Measurements from ENCODE around the gene DNAH5.

The DNAH5 gene

DNA sequence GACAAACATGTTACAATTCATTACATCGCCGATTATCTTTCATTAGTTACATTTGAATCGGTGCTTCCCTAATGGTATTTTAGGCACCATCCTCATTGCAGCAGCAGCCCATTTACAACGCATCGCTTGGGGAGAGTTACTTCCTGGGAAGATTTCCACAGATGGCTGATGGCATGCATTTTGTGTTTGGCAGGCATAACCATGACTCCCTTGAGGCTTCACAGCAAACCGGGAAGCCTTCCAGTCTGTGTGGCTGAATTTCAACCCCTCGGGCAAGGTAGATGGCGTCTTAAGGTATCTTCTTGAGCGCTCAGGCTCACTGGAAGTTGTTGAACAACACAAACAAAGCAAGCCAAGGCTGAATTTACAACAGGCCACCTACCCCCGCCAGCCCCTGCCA is 1.6 kb upstream of the DNAH5 start:
- in situ Hi-C loops (cut with MboI; ENCODE audit: low sequenced_read_pairs), result no loop called here

DNA sequence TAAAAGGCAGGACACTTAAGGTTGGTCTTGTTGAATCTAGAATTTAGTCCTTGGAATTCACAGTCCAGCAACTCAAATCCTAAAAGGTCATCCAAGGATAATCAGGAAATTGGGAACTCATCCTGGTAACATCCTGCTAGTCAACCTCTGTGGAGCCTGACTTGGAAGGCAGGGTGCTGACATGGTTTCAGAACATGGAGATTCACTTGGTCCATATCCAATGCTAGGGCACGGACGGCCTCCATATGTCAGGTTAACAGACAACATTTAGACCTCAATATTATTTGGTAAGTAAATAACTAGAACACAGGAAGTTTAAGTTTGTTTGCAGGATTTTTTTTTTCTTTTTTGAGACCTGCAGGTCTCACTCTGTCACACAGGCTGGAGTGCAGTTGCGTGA is 783 bp upstream of the DNAH5 start:
- in situ Hi-C loops (cut with MboI; ENCODE audit: low sequenced_read_pairs), result no loop called here

DNA sequence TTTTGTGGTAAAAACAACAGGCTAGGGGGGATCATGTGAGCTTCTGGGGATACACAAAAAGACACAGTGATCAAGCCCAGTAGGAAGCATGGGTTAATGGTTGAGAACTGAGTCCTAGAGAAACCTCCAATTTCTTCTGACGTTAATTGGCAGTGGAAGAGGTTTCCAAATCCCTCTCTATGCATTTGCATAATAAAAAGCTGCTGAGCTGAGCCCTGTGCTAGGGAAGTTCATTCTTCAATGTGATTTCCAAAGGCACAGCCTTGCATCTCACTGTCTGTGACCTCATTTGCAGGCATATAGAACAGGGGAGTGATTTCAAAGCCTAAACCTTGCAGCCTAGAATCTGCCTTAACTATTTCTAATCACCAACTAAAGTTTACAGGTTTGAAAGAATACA is 812 bp downstream of the DNAH5 start:
- in situ Hi-C loops (cut with MboI; ENCODE audit: low sequenced_read_pairs), result no loop called here

DNA sequence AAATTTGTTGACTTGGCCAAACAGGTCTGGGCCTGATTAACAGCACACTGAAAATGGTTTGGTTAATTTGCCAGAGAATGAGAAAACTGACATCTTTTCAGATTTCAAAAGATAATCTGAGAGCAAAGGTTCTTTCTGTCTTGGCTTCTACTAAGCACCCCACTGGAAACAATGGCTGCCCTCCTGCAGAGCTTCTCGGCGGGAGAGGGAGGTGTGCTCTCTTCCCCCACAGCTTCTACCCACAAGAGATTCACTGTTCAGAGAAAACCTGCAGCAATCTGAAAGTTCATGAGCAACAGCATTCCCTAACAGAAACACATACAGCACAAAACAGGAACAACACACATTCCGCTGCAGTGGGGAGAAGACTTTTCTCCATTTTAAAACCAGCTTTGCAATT is 3.0 kb downstream of the DNAH5 start:
- in situ Hi-C loops (cut with MboI; ENCODE audit: low sequenced_read_pairs), result no loop called here

DNA sequence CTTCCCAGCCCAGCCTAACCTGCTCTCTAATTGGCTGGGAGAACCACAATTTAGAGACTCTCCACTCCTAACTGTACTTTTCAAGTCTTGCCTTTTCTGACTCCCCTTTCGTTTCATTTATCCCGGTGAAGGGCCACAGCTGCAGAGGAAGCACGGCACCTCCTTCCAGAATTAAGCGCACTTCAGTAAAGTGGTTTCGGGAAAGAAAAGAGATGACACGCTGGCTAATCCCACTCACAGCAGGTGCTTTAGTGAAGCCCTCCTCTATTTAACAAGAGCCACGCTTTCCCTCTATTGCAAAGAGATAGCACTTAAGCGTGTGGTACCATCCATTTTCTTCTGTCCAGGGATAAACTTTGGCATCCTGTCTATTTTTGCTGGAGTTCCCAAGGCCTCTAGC is 4.8 kb downstream of the DNAH5 start:
- in situ Hi-C loops (cut with MboI; ENCODE audit: low sequenced_read_pairs), result no loop called here

DNA sequence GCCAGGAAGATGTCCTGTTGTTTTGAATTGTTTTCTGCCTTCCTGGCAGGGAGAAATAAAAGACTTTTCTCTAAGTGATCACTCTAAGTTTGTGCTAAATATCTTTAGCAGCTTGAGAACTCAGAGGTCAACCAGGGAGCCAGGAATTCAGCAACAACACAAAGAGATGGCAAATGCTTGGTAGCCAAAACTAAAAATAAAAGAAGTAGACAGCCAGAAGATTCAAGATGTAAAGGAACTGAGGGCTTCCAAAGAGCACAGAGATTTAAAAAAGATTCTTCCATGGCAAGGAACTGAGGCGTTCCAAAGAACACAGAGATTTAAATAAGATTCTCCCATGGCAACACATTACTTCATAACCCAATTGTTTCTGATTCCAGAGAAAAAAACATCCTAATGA is 9.6 kb downstream of the DNAH5 start:
- in situ Hi-C loops (cut with MboI; ENCODE audit: low sequenced_read_pairs), result no loop called here

DNA sequence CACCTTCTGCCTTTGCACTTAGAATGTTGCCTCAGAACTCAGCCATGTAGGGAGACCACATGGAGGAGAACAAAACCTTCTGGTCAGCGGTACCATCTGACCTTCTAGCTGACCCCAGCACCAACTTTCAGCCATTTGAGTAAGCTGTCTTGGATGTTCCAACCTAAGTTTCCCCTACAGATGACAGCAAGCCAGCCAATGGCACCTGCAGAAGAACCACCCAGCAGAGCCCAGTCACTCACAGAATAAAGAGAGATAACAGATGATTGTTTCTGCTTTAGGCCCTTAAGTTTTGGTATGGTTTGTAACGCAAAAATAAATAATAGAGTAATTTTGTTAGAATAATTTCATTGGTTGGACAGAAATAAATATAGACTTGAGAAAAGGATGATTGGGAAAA is 10.4 kb downstream of the DNAH5 start:
- in situ Hi-C loops (cut with MboI; ENCODE audit: low sequenced_read_pairs), result no loop called here

DNA sequence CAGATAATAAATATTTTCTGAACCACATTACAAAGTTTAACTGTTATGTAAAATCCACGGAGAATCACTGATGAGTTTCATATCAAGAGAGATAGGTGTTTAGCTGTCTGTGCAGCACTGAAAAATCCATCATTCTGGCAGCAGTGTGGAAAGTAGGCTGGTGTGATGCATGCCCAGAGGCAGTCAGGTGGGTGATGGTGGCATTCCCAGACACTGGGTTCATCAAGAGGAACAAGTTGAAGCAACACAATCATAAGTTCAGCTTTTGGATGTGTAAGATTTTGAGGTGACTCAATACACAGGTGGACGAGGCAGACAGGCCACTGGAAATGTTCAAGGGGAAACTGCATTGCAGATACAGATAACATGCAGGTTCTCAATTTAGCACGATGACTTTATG is 11.9 kb downstream of the DNAH5 start:
- in situ Hi-C loops (cut with MboI; ENCODE audit: low sequenced_read_pairs), result no loop called here

DNA sequence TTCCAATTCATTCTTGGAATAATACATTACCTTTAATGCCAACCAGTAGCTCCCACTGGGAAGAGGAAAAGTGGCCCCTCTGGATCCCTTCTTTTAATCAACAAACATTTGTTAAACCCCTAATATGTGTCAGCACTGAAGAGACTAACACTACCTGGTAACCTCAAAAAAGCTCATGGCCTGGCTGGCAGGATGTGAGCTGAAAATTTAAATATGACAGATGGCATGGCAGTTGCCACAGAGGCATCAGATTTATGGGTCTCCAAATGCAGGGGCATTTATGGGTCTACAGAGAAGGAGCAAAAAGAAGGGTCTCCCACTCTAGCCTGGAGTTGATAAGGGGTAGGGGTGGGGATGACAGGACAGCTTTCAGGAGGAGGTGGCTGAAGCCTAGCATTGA is 12.5 kb downstream of the DNAH5 start:
- in situ Hi-C loops (cut with MboI; ENCODE audit: low sequenced_read_pairs), result no loop called here

DNA sequence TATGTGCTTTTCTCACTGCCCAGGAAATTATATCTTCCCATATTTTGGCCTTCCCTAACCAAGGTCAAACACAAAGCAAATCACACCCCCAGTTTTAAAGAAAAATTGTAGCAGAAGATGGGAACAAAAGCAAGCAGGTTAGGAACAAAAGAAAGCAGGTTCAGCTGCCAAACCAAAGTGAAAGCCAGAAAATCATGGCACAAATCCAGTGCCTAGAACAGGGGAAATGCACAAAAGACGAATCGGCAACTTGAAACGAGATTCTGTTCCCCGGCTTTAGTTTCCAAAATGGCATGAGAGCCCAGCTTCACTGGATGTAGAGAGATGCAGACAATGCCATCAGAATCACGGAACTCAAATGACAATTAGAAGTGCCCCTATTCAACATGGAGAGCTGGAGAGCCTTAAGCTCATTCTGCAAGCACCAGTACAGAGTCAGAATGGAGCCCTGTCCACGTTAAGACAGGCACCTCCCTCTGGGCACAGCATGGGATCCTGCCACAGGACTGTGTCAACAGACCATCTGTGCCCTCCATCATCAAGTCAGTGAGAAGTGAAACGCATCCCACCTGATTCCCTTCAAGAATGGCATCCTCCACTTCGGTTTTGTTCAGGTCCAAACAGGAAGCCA is 13.8 kb downstream of the DNAH5 start:
- in situ Hi-C loops (cut with MboI; ENCODE audit: low sequenced_read_pairs), result no loop called here

DNA sequence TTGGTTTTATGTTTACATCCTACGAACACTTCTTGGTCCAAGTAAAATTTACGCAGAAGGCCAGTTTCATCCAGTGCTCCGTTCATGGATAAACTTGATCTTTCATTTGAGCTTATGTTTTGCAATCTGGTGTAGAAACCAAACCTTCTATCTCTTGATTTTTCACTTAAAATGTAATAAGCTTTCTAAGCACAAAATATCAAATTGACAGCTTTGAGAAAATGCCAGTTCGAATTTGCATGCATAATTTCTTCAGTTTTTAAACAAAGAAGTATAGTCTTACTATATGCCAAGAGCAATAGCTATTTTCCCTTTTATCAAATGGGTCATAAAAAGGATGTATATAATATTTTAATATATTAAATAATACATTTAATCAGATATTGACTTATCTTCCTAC is 17.8 kb downstream of the DNAH5 start:
- in situ Hi-C loops (cut with MboI; ENCODE audit: low sequenced_read_pairs), result no loop called here

DNA sequence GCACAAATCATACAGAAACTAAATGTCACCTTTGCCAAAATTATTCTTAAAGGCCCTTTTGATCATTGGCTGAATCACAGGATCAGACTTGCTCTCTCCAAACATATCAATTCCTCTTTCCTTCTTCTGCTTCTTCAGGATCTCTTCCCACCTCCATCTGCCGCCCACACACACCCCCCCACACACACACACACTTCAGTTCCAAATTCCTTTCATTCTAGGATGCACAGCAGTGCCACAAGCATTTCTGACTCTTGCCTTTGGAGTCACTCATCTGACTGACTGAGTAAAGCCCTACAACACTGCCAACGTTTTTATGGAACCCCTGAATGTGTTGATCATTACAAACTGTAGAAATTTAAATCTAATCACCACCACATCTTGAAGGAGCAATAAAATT is 22.9 kb downstream of the DNAH5 start:
- in situ Hi-C loops (cut with MboI; ENCODE audit: low sequenced_read_pairs), result no loop called here

DNA sequence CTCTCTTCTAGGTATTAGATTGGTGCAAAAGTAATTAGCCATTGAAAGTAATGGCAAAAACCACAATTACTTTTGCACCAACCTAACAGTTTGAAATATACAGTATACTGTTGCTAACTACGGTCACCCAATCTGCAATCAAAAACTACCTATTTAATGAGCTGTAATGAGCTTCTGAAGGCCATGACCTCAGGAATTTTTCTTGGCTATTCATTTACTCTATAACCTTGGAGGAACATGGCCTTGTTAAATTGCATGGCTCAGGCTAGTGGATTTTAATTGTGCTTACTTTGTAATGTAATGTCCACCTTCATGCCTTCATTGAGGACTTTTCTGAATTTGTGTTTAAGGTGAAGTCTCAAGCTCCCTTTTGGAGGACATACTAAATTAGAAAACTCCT is 24.7 kb downstream of the DNAH5 start:
- in situ Hi-C loops (cut with MboI; ENCODE audit: low sequenced_read_pairs), result no loop called here

DNA sequence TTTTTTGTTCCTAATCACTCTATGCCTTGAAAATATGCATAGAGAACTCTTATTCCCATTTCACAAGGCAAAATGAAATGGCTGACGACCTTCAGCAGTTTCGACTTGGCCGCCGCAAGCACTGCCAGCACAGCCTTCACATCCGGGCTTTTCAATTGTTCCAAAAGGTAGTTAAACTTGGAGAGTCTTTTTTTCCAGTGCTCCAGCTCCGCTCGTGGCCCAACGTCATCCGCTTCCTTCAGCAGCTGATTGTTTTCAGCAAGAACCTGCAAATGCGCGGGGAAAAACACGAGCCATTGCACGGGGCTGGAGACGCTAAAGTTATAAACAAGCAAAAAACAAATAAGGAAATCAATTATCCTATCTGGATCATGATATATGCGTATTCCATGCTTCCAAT is 25.4 kb downstream of the DNAH5 start:
- in situ Hi-C loops (cut with MboI; ENCODE audit: low sequenced_read_pairs), result no loop called here

DNA sequence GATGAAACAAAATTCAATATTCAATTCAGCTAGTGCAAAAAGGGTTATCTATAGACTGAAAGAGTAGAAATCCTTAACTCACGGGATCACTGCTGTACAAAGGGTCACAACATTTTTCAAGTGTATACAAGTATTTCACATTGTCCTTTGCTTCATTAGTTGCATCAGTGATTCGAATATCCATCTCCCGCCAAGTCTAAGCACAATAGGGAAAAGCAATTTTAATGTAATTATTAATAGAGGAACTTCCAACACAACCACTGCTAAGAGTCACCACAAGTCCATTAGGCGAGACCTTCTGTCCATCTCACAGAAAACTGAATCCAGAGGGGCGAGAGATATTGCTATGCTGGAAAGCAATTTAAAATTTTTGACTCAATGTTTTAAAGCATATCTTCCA is 27.4 kb downstream of the DNAH5 start:
- in situ Hi-C loops (cut with MboI; ENCODE audit: low sequenced_read_pairs), result no loop called here

DNA sequence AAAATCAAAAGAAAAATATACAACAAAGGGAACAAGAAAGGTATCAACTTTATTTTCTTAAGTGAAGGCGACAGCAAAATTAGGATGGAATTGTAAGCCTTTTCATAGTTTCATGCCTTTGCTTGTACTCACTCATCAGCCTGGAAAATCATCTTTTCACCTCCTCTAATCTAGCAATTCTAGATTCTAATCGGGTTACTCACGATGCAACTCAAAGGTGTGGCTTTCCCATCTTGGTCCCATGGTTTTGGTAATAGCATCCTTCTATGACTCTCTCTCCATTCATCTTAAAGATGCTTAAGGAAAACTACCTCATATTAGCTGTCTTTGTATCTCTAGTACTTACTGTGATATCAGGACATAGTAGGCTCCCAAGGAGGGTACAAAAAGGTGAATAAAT is 30.5 kb downstream of the DNAH5 start:
- in situ Hi-C loops (cut with MboI; ENCODE audit: low sequenced_read_pairs), result no loop called here

DNA sequence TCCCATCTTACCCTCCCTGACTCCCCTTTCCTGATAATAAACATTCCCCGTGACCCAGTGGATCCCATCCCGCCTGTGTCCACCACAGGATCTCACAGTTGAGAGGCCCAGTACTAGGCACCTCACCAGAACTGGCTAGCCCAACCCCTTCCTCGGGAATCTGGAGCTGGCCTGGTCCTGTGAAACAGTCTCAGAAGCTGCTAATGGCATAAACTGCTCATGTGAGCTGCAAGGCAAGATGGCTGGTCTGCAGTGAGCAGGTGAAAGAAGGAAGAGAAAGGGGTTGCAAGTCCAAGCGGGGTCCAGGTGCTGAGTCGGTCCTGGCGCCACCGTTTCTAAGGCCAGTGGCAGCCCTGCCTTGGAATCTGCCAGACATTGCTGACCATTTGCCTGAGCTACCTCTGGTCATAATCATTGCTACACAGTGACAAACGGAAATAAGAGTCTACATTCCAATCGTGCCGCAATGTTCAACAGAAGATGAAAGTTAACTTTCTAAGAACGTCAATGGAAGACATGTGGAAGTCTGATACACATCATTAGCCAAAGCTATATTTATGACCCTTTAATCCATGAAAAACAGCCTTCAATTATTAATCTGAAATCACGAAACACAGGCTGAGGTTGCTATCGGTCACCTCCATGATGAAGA is 33.7 kb downstream of the DNAH5 start:
- in situ Hi-C loops (cut with MboI; ENCODE audit: low sequenced_read_pairs), result no loop called here

DNA sequence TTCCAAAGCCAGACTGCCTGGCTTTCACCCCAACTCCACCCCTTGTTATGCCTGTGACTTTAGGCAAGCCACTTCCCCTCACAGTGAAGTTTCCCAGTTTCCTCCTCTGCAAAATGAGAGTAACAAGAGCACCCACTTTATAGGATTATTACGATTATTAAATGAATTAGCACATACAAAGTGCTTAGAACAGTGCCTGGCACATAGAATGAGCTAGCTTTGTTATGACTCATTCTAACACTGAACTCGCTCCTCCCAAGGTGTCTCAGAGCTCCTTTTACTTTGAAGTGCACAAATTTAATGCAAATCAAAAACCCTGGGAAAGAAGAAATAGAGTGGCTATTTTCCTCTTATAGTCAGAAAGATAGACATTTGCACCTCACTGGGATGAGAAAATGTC is 34.3 kb downstream of the DNAH5 start:
- in situ Hi-C loops (cut with MboI; ENCODE audit: low sequenced_read_pairs), result no loop called here

DNA sequence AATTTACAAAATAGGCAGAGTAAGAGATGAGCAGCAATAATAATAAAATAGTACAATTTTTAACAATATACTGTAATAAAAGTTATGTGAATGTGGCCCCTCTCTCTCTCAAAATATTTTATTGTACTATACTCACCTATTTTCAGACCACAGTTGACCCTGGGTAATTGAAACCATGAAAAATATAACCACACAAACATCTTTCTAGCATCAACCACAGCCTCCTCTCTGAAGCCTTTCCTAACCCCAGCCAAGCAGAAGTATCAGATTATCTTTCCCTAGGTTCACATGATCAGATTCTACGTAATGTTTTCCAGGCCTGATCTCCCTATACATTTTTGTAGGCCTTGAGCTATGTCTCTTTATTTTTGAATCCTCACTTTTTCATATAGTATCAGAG is 35.2 kb downstream of the DNAH5 start:
- in situ Hi-C loops (cut with MboI; ENCODE audit: low sequenced_read_pairs), result no loop called here

DNA sequence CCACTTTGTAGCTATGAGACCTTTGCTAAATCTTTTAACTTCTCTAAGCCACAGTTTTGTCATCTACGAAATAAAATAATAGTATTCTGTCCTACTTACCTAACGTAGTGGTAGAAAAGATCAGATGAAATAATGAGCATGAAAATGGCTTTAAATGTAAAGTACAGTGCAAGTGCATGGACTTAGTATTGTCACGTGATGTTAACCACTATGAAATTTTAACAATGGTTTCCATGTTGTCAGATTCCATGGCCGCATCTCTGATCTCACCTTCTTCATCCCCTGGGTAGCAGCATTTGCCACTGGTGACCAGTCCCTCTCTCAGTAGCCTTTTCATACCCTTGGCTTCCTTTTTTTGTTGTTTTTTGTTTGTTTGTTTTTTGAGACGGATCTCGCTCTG is 45.9 kb downstream of the DNAH5 start:
- in situ Hi-C loops (cut with MboI; ENCODE audit: low sequenced_read_pairs), result no loop called here

DNA sequence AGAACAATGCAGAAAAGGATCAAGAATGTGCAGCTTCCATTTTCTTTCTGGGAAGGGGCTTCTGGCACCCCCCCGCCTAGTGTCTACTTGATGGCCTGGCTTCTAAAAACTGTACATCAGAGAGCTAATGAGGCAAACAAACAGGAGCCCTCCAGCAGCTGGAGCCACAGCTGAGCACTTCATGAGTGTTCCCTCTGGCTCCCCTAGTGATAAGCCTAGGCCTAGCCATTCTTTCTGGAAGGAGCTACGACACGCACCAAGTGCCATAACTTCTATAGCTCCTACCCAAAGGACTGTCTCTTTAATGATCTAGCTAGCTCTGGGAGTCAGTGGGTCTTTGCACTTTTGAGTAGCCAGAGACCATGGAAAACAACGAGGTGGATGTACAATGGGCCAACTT is 66.1 kb downstream of the DNAH5 start:
- in situ Hi-C loops (cut with MboI; ENCODE audit: low sequenced_read_pairs), result no loop called here

DNA sequence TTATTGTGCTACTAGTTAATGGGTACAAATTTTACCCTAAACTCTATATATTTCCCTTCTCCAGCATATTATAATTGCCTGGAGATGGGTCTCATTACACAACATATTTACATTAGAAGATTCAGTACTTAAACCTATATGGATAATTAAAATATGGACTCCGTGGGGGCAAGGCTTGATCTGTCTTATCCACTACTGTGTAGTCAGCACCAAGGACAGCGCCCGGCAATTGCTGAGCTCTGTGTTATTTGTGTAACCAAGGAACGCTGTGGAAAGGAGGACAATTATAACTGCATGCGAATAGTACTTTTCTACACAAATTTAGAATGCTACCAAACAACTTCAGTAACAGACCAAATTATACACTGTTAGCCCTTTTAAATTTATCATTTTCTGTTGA is 77.7 kb downstream of the DNAH5 start:
- in situ Hi-C loops (cut with MboI; ENCODE audit: low sequenced_read_pairs), result no loop called here

DNA sequence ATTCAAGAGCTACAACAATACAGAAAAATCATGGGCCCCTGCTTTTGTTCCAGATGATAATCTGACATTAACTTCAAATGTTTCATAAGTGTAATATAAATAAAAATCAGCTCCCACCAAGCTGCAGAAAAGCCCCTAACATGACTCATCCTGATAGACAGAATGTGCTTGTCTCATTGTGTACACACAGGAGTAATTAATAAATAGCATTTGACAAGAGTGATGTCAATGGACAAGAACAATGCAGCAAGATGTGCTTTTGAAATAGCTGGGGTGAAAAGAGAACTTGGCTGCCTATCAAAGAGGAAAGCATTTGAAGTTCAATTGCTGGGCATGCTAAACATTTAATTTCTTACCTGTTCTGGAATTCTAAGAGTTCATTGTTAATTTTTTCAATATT is 79.2 kb downstream of the DNAH5 start:
- in situ Hi-C loops (cut with MboI; ENCODE audit: low sequenced_read_pairs), result no loop called here
